Rectal smooth muscle tissue (tissue), 1 donor: Measurements from ENCODE around the gene PFKFB3.

Experiments used
- H3K27ac ChIP-seq: one replicate; pipeline ENCODE4 v1.7.0; 2013; ENCODE audit warnings: low read depth, low read length, inconsistent platforms
- H3K27me3 ChIP-seq: one replicate; pipeline ENCODE4 v1.7.0; 2013; ENCODE audit warnings: low read length; ENCODE audit not compliant: control insufficient read depth, insufficient read depth
- H3K36me3 ChIP-seq: one replicate; pipeline ENCODE4 v1.7.0; 2013; ENCODE audit warnings: low read length; ENCODE audit not compliant: control insufficient read depth, insufficient read depth
- H3K4me1 ChIP-seq: one replicate; pipeline ENCODE4 v1.7.0; 2013; ENCODE audit warnings: low read length; ENCODE audit not compliant: control insufficient read depth, insufficient read depth
- H3K4me3 ChIP-seq: one replicate; pipeline ENCODE4 v1.7.0; 2013; ENCODE audit warnings: low read length
- H3K9ac ChIP-seq: one replicate; pipeline ENCODE4 v1.7.0; 2013; ENCODE audit warnings: low read length

Gene PFKFB3

DNA sequence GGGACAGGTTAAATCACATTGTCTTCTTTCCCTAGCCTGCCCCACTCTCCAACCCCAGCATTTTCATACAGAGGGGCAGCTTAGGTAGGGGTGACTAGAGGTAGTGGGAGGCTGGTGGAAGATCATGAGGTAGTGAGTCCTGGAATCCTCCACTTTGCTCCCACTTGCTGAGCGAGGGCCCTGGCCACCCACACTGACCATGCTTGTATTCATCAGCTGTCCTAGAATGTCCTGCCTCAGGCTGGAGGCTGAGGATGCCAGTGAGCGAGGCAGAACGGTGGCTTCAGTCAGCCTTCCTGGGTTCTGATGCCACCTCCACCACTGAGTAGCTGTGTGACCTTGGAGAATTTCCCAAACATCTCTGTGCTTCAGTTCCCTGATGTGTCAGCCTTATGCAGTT, 34.6 kb upstream of the PFKFB3 start:
- Histone ChIP-seq H3K27ac (no peak overlapping the region), H3K4me3 (no peak overlapping the region), H3K36me3 (no peaks in the 10 kb centered on the region), H3K9ac (no peak overlapping the region), H3K27me3 (no peaks in the 10 kb centered on the region), H3K4me1 (peaks cover 6% of the 10 kb centered on the region)

DNA sequence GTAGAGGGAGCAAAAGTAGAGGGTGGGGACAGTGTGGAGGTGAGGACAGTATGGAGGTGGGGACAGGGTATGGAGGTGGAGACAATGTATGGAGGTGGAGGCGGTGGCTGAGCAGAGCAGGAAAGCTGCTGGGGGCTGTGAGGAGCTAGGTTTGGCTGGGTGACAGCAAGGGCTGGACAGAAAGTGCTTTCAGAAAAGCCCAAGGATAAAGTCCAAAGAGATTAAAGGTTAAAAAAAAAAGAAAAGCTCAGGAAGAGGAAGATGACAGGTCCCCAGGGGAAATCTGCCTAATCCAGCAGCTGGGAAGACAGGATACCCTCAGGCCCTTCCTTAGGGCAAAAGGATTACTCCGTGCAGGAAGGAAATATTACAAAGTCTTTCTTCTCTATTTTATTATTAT, 32.1 kb upstream of the PFKFB3 start:
- Histone ChIP-seq H3K4me3 (no peak overlapping the region), H3K27me3 (no peaks in the 10 kb centered on the region), H3K36me3 (no peaks in the 10 kb centered on the region), H3K4me1 (no peaks in the 10 kb centered on the region), H3K9ac (no peak overlapping the region), H3K27ac (no peak overlapping the region)

DNA sequence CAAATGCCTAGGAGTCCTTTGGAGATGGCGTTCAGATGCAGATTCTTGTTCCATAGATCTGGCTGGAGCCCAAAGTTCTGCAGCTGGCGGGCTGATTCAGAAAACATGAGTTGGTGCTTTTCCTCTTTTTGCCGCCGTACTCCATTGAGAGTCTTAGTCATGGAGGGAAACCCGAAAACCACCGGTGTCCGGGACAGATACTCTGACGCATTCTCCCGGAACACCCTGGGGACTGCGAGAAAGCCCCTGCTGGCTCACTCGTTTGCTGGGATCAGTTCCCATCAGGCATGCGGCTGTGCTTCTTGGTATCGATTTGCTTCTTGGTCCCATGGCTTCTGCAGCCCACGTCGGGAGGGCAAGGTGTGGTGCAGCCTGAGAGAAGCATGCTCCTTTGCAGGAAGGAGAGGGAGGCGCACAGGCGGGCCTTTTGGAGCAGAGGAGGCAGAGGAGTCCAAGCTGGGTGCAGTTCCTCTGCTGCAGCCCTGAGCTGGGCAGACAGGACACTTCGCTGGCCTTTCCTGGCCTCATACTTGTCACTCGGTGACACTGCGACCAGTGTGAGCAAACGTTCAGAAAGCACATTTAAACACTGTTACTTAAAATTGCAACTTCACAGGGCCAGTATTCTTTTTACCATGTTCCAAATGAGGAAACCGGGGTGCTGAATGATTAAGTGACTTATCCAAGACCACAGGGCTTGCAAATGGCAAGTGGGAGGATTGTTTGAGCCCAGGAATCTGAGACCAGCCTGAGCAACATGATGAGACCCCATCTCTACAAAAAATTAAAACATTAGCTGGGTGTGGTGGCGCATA, 30.6 kb upstream of the PFKFB3 start:
- Histone ChIP-seq H3K27ac (no peak overlapping the region), H3K27me3 (no peaks in the 10 kb centered on the region), H3K9ac (no peak overlapping the region), H3K4me3 (no peak overlapping the region), H3K4me1 (peaks cover 4% of the 10 kb centered on the region), H3K36me3 (no peaks in the 10 kb centered on the region)

DNA sequence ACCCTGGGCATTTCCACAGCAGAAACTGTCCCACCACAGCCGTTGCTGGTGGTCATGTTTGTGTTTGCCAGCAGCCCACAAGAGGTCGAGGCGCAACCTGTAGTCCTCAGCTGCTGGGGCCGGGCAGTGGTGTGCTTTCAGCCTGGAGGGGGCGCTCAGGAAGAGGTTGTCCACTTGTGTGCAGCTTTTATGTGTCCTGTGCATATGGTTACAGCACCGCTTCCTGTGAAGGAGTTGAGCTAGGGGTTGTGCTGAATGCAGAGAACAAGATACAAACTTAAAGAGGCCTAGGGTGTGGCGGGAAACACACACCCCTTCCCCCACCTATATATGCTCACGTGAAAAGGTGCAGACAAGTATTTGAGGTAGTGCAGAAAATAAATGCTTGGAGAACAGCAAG, 29.5 kb upstream of the PFKFB3 start:
- peaks cover 4% of the 10 kb centered on the region for H3K4me1 ChIP-seq
- H3K27me3 ChIP-seq, result no peaks in the 10 kb centered on the region
- no peak overlapping the region for H3K9ac ChIP-seq
- no peaks in the 10 kb centered on the region for H3K36me3 ChIP-seq
- H3K27ac ChIP-seq, result no peak overlapping the region
- H3K4me3 ChIP-seq, result no peak overlapping the region

DNA sequence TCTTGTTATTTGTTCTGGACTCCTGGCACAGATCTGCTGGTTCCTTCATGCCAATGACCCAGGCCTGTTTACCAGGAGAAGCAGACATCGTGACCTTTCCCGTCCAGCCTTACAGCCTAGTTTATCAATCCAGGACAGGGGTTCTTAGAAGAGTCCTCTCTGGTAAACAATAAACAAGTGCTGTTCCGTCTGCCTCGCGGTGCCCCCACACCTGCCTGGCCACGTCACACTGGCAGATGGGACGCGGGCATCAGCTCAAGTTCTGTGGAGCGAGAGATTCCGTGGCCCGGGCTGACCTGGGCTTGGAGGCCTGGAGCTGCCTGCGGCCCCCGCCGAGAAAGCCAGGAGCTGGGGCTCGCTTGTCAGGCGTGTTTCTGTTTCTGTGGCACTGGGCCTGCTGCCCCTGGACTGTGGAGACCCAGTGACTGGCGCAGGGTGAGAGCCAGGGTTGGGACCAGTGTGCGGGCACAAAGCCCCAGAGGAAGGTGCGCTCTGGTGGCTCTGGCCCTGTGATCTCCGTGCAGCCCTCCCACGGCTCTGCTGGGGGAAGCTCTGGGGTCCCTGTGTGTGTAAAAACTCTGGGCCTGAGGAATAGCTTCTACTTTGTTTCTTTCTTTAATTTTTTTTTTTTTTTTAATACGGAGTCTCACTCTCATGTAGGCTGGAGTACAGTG, 28.4 kb upstream of the PFKFB3 start:
- H3K4me3 ChIP-seq, result no peak overlapping the region
- no peaks in the 10 kb centered on the region for H3K36me3 ChIP-seq
- H3K4me1 ChIP-seq, result peaks cover 4% of the 10 kb centered on the region
- no peaks in the 10 kb centered on the region for H3K27me3 ChIP-seq
- H3K27ac ChIP-seq, result no peak overlapping the region
- H3K9ac ChIP-seq, result no peak overlapping the region

DNA sequence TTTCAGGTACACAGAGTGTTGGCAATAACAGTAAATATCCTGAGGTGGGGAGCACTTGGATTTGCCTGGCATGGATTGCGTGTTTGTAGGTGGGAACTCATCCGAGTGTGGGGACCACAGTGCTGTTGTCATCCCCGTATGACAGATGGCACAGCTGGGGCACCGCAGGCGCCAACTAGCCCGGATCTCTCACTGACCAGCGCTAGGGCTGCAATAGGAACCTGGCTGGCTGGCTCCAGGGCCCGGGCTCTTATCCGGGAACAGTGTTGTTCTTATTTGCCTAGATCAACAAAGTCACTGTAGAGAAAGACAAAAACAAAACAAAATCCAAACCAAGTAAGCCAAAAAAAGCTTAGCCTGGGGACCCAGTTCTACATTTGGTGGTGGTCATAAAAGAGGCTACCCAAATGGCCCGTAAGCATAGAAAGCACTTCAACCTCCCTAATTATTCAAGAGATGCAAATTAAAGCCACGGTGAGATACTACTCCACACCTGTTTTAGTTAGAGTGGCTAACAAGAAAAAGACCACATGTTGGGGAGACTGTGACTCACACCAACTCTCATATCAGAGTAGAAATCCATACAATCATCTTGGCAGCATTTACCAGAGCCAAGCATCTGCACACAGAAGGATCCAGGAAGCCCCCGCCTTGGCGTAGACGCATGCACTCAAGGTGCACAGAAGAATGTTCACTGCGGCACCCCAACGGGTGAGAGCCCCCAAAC, 27.2 kb upstream of the PFKFB3 start:
- Histone ChIP-seq H3K36me3 (no peaks in the 10 kb centered on the region), H3K27ac (no peak overlapping the region), H3K27me3 (no peaks in the 10 kb centered on the region), H3K9ac (no peak overlapping the region), H3K4me3 (no peak overlapping the region), H3K4me1 (peaks cover 4% of the 10 kb centered on the region)

DNA sequence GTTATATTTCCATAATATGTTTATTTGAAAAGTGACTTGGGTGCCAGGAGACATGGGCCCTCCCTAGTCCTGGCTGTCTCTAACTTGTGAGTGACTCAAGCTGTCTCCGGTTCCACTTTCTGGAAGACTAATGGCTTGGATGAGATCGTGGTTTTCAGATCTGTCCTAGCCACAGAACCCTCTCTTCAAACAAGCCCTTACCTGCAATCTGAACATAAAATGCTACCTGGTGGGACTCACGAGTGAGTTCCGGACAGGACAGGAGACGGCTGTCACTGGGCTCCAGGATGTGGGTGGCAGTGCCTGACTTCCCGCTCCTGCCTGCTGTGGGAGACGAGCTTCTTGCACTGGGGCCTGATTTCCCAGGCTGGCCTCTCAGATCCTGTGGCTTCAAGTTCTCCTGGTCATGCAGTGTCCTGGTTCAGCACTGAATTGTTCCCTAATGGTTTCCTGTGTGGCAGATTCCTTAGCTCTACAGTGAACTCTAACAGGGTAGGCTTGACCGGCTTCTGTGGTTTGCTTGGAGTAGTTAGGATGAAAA, 26.0 kb upstream of the PFKFB3 start:
- no peaks in the 10 kb centered on the region for H3K27me3 ChIP-seq
- H3K9ac ChIP-seq, result no peak overlapping the region
- H3K4me1 ChIP-seq, result peaks cover 4% of the 10 kb centered on the region
- no peak overlapping the region for H3K4me3 ChIP-seq
- no peaks in the 10 kb centered on the region for H3K36me3 ChIP-seq
- H3K27ac ChIP-seq, result no peak overlapping the region

DNA sequence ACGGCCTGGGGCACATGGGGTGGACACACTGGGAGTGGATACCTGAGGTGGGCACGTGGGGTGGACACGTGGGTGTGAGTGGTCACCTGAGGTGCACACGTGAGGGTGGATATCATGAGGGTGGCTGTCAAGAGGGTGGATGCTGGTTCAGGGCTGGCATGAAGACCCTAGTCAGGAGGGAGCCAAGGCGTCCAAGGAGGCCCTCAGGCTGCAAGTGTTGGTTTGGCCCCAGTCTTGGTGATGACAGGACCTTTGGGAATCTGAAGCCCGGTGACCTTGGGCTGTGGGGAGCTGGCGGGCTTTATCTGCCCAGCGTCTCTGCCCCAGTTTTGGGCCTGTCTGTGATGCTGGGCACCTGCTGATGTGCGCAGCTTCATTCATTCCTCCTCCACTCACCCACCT, 24.9 kb upstream of the PFKFB3 start:
- H3K9ac ChIP-seq, result no peak overlapping the region
- no peak overlapping the region for H3K27ac ChIP-seq
- no peaks in the 10 kb centered on the region for H3K36me3 ChIP-seq
- H3K4me1 ChIP-seq, result peaks cover 4% of the 10 kb centered on the region
- no peaks in the 10 kb centered on the region for H3K27me3 ChIP-seq
- H3K4me3 ChIP-seq, result no peak overlapping the region

DNA sequence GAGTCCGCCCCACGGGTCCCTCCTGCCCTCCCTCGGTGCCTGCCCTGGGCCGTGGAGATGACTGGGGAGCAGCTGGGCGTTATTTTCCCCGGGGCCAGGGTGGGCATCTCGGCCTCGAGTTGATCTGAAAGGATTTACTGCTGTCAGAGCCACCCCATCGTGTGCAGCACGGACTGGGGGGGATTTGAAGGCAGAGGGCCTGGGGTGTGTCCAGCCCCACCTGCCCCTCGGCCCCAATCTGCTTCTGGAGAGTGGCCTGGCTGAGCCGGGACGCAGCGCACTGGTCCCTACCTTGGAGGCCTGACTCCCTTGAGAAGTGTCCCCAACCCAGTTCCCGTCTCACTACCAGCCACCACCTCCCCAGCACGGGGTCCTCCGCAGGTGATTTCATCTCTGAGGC, 24.2 kb upstream of the PFKFB3 start:
- Histone ChIP-seq H3K27ac (no peak overlapping the region), H3K4me3 (no peak overlapping the region), H3K9ac (no peak overlapping the region), H3K27me3 (no peaks in the 10 kb centered on the region), H3K4me1 (peaks cover 4% of the 10 kb centered on the region), H3K36me3 (no peaks in the 10 kb centered on the region)

DNA sequence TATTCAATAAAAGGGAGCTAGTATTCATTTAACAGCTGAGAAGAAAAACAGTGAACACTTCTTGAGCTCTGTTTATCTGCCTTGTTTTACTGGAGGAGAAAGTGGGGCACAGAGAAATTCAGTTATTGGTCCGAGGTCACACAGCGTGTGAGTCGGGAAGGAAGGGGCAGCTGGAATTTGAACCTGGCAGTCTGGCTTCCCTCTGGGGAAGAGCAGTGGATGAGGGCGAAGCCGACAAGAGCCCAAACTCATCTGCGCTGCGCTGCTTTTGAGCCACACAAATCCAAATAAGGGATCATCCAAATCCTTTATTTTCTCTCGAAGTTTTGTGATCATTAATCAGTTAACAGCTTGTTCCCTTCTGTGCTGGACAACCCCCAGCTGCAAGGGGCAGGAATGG, 23.7 kb upstream of the PFKFB3 start:
- no peaks in the 10 kb centered on the region for H3K27me3 ChIP-seq
- peaks cover 4% of the 10 kb centered on the region for H3K4me1 ChIP-seq
- H3K36me3 ChIP-seq, result no peaks in the 10 kb centered on the region
- H3K27ac ChIP-seq, result no peak overlapping the region
- no peak overlapping the region for H3K9ac ChIP-seq
- no peak overlapping the region for H3K4me3 ChIP-seq

DNA sequence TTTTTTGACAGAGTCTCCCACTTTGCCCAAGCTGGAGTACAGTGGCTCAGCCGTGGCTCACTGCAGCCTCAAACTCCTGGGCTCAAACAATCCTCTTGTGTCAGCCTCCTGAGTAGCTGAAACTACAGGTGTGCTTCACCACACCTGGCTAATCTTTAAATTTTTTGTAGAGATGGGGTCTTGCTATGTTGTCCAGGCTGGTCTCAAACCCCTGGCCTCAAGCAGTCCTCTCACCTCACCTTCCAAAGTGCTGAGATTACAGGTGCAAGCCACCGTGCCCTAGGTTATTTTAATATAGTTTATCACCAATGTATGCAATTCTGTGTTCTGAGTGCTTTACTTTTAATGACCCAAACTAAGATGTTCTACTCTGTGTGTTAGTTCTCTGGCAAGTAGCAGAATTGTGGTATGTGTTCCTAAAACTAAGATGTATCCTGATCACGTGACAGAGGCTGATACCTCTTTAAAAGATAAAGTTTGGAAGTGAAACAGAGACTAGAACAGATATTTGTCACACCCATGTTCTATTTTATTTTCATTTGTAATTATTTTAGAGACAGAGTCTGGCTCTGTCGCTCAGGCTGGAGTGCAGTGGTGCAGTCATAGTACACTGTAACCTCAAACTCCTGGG, 22.1 kb upstream of the PFKFB3 start:
- H3K27me3 ChIP-seq, result no peaks in the 10 kb centered on the region
- H3K9ac ChIP-seq, result no peak overlapping the region
- H3K27ac ChIP-seq, result no peak overlapping the region
- no peaks in the 10 kb centered on the region for H3K36me3 ChIP-seq
- H3K4me3 ChIP-seq, result no peak overlapping the region
- H3K4me1 ChIP-seq, result peaks cover 4% of the 10 kb centered on the region

DNA sequence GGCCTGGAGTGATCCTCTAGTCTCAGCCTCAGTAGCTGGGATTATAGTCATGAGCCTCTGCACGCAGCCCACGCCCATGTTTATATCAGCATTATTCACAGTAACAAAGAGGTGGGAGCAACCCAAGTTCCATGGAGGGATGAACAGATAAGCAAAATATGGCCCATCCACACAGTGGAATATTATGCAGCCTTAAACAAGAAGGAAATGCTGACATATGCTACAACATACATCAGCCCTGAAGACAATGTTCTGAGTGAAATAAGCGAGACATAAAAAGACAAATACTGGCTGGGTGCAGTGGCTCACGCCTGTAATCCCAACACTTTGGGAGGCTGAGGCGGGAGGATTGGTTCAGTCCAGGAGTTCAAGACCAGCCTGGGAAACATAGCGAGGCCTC, 21.5 kb upstream of the PFKFB3 start:
- Histone ChIP-seq H3K4me3 (no peak overlapping the region), H3K36me3 (no peaks in the 10 kb centered on the region), H3K9ac (no peak overlapping the region), H3K27me3 (no peaks in the 10 kb centered on the region), H3K4me1 (peaks cover 4% of the 10 kb centered on the region), H3K27ac (no peak overlapping the region)
